Keratinocyte (primary cell): ENCODE results near the gene MAD1L1. TPM values are rescaled to one million over a fixed set of nuclear protein-coding genes. Genes with fewer than 3 reads are reported as not detected.

ENCODE experiments used
- DNase-seq: peaks from one replicate; pipeline ENCODE4 v3.0.0-alpha.2; 2011; ENCODE audit warnings: low read depth, missing footprints, low spot score
- FAIRE-seq: peaks from 2 replicates; lab custom pipeline; 2011; peaks lifted over from hg19 to GRCh38; lab: Jason Lieb, UNC
- H2AFZ ChIP-seq: 2 replicates; pipeline ENCODE4 v1.6.0; 2012; ENCODE audit warnings: low read length, control low read depth, inconsistent platforms; ENCODE audit not compliant: control insufficient read depth
- H3K27ac ChIP-seq: 2 replicates; pipeline ENCODE4 v1.5.1; 2011; ENCODE audit warnings: low read length; ENCODE audit not compliant: control insufficient read depth, insufficient read depth
- H3K27me3 ChIP-seq: 3 replicates; pipeline ENCODE4 v1.6.0; 2011; ENCODE audit warnings: low read length; ENCODE audit not compliant: control insufficient read depth, insufficient read depth; ENCODE audit errors: extremely low read depth
- H3K36me3 ChIP-seq, 2 experiments: 2 replicates in 1 of 2; 3 replicates in 1 of 2; pipeline ENCODE4 v1.5.1; 2011; ENCODE audit warnings: low read length in 2 of 2, mild to moderate bottlenecking in 1 of 2; ENCODE audit not compliant: control insufficient read depth in 2 of 2, insufficient read depth in 2 of 2; ENCODE audit errors: extremely low read depth in 1 of 2
- H3K4me1 ChIP-seq: 3 replicates; pipeline ENCODE4 v1.5.1; 2011; ENCODE audit warnings: low read length; ENCODE audit not compliant: control insufficient read depth, insufficient read depth; ENCODE audit errors: extremely low read depth
- H3K4me2 ChIP-seq: 3 replicates; pipeline ENCODE4 v1.6.0; 2011; ENCODE audit warnings: low read depth, low read length; ENCODE audit not compliant: control insufficient read depth, insufficient read depth; ENCODE audit errors: extremely low read depth
- H3K4me3 ChIP-seq, 3 experiments: fragments of 200-600 bp in 1 of 3; sonication (generic) in 1 of 3; 2 replicates in 2 of 3; 3 replicates in 1 of 3; pipeline ENCODE4 v1.5.1; 2011 to 2016; ENCODE audit warnings: low read length in 3 of 3, mild to moderate bottlenecking in 3 of 3, control low read depth in 2 of 3, inconsistent platforms in 1 of 3, low read depth in 1 of 3, mixed read lengths in 1 of 3, mixed run types in 1 of 3, moderate library complexity in 1 of 3; ENCODE audit not compliant: control insufficient read depth in 2 of 3, insufficient read depth in 2 of 3; ENCODE audit errors: extremely low read depth in 1 of 3
- H3K79me2 ChIP-seq: 2 replicates; pipeline ENCODE4 v1.6.0; 2012; ENCODE audit warnings: low read length; ENCODE audit not compliant: control insufficient read depth, insufficient read depth
- H3K9ac ChIP-seq: 3 replicates; pipeline ENCODE4 v1.6.0; 2011; ENCODE audit warnings: low read length; ENCODE audit not compliant: control insufficient read depth, insufficient read depth; ENCODE audit errors: extremely low read depth
- H3K9me1 ChIP-seq: 3 replicates; pipeline ENCODE4 v1.6.0; 2011; ENCODE audit warnings: low read length; ENCODE audit not compliant: control insufficient read depth, insufficient read depth; ENCODE audit errors: extremely low read depth
- H3K9me3 ChIP-seq: 2 replicates; pipeline ENCODE4 v1.5.1; 2012; ENCODE audit warnings: low read depth, low read length; ENCODE audit not compliant: control insufficient read depth
- H4K20me1 ChIP-seq: 3 replicates; pipeline ENCODE4 v1.6.0; 2011; ENCODE audit warnings: low read length; ENCODE audit not compliant: control insufficient read depth, insufficient read depth; ENCODE audit errors: extremely low read depth
- EZH2 ChIP-seq: IDR thresholded peaks from one replicate; pipeline ENCODE4 v1.6.1; 2012; ENCODE audit warnings: inconsistent platforms, mild to moderate bottlenecking, low read length, moderate library complexity
- dilution Hi-C: fragments of 300-500 bp; cut with MboI; formaldehyde crosslinking; loops from one replicate; pipeline ENCODE4 v1.7.0; 2020; ENCODE audit warnings: low sequenced_read_pairs; ENCODE audit not compliant: extremely low pct_ligation_motif_present
- polyA plus RNA-seq, 5 experiments: library from polyadenylated mRNA; depleted of rRNA in 3 of 5; stranded (reverse) in 3 of 5; stranded (forward) in 1 of 5; unstranded in 1 of 5; fragments of >200 nt; gene quantifications; 1 replicate in 1 of 5; 2 replicates in 3 of 5; 3 replicates in 1 of 5; pipeline versions ENCODE4 v1.2.1 to v1.2.3, GENCODE V29; 2011 to 2012; ENCODE audit warnings: missing spikeins in 2 of 5, low read depth in 1 of 5, low replicate concordance in 1 of 5
- TF ChIP-seq, protein P1 (sequence below), 3 experiments: IDR thresholded peaks in 1 of 3; conservative IDR thresholded peaks in 1 of 3; optimal IDR thresholded peaks in 1 of 3; 2 replicates in 2 of 3; 3 replicates in 1 of 3; pipeline versions ENCODE3 to v1.5.1; 2011; ENCODE audit warnings: low read length in 3 of 3, mild to moderate bottlenecking in 3 of 3, moderate library complexity in 2 of 3, control low read depth in 1 of 3, inconsistent platforms in 1 of 3; ENCODE audit not compliant: insufficient read depth in 2 of 3; ENCODE audit errors: extremely low read depth in 1 of 3

The MAD1L1 gene
- polyA plus RNA-seq, 1 donor (not counting 4 experiments of a cell fraction or from before 2014, with no cell fraction given) = 18.0 TPM

DNA sequence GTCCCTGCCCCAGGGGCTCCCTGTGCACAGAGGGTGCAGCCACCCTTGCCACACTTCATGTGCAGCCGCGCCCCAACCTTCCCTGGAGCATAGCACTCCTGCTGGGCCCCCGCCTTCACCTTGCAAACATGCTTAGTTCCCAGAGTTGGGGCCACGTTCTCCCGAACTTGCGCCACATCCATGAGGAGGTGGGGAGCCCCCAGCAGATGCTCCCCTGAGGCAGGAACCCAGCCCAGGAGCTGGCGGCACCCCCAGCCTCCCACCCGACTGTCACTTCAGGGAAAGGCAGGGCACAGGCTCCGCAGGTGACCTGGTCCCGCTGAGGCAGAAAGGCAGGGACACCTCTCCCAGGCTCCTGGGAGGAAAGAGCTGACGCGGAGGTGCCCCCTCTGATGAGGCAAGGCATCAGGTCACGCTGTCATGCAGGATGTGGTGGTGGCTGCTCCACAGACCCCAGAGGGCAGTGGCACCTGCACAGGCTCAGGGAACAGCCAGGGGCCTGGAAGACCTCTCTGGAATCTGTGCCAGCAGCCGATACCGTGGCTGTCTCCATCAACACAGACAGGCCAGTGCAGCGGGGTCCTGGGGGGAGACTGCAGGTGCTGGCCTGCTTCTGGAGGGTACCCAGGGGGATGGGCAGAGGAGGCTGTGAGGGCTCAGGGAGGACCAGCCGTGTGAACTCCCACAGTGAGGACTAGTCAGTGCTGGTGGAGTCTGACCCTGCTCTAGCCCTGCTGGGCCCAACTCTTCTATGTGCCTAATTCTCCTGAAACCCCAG, 221.3 kb downstream of the MAD1L1 start:
- Histone ChIP-seq H3K4me2 (no peak overlapping the region), H3K9ac (no peak overlapping the region), H3K36me3 (peaks cover 0 to 4% of the 10 kb centered on the region in 2 experiments), H2AFZ (no peak overlapping the region), H3K27me3 (no peaks in the 10 kb centered on the region), H3K9me1 (no peaks in the 10 kb centered on the region), H3K4me1 (peaks cover 7% of the 10 kb centered on the region), H3K79me2 (no peaks in the 10 kb centered on the region), H3K4me3 (no peak overlapping the region), H3K27ac (no peak overlapping the region), H3K9me3 (no peaks in the 10 kb centered on the region), H4K20me1 (no peaks in the 10 kb centered on the region)
- no peak for TF ChIP-seq EZH2
- TF ChIP-seq, protein P1, sequence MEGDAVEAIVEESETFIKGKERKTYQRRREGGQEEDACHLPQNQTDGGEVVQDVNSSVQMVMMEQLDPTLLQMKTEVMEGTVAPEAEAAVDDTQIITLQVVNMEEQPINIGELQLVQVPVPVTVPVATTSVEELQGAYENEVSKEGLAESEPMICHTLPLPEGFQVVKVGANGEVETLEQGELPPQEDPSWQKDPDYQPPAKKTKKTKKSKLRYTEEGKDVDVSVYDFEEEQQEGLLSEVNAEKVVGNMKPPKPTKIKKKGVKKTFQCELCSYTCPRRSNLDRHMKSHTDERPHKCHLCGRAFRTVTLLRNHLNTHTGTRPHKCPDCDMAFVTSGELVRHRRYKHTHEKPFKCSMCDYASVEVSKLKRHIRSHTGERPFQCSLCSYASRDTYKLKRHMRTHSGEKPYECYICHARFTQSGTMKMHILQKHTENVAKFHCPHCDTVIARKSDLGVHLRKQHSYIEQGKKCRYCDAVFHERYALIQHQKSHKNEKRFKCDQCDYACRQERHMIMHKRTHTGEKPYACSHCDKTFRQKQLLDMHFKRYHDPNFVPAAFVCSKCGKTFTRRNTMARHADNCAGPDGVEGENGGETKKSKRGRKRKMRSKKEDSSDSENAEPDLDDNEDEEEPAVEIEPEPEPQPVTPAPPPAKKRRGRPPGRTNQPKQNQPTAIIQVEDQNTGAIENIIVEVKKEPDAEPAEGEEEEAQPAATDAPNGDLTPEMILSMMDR (optimal IDR thresholded peaks at IDR 0.05 in 1 of 3, IDR thresholded peaks at IDR 0.05 in 1 of 3, conservative IDR thresholded peaks at IDR 0.05 in 1 of 3; ENCODE audit: extremely low read depth in 1 of 3, insufficient read depth in 2 of 3, low read length in 3 of 3) = no peak
- FAIRE-seq (no peak), DNase-seq (no peak)
- dilution Hi-C loops = no loop called here

DNA sequence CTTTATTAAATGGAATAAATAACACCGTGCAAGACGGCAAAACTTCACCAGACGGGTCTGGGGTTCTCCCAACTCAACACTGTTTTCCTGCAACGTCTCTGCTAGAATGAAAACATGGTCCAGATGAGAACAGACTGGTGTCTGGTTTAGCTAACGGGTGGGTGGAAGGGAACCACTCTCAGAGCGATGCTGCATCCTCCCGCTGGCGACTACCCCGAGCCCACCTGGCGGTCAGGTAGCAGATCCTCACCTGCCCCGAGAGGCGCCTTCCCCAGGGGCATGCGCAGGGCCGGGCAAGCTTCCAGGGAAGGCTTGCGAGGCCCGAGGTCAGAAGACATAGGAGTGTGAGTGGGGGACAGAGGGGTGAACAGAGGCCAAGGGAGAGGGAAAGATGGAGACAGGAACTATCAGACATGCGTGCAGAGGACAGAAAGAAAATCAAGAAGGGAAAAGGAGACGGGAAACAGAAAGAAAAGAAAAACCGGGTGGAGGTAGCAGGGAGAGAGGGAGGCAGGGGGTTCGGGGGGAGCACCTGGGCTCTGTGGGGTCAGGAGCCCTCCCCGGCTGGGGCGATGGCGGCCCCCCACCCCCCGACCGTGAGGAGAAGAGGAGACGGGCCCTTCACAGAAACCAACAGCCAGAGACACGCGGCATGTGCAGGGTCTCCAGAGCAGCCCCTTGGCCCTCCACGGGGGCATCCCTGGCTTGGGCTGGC, 222.0 kb downstream of the MAD1L1 start:
- no peak for FAIRE-seq
- H3K36me3 ChIP-seq = peaks cover 0 to 4% of the 10 kb centered on the region in 2 experiments

More for the DNA sequence above, 222.0 kb downstream of the MAD1L1 start:
- Histone ChIP-seq H3K9me3 (no peaks in the 10 kb centered on the region), H3K4me3 (no peak overlapping the region), H2AFZ (no peak overlapping the region), H3K79me2 (no peaks in the 10 kb centered on the region), H3K9ac (no peak overlapping the region), H3K27ac (no peak overlapping the region), H3K9me1 (no peaks in the 10 kb centered on the region), H4K20me1 (no peaks in the 10 kb centered on the region), H3K27me3 (no peaks in the 10 kb centered on the region), H3K4me2 (no peak overlapping the region), H3K4me1 (peaks cover 7% of the 10 kb centered on the region)
- dilution Hi-C loops = no loop called here
- no peak for TF ChIP-seq EZH2
- TF ChIP-seq, protein P1 (optimal IDR thresholded peaks at IDR 0.05 in 1 of 3, IDR thresholded peaks at IDR 0.05 in 1 of 3, conservative IDR thresholded peaks at IDR 0.05 in 1 of 3; ENCODE audit: extremely low read depth in 1 of 3, insufficient read depth in 2 of 3, low read length in 3 of 3) = no peak
- DNase-seq = no peak
